Neutrophil (primary cell): ENCODE results near the gene OR51T1.

ENCODE experiments used
- H3K27ac ChIP-seq: fragments of 200-600 bp; sonication (generic); 2 replicates; pipeline ENCODE4 v1.5.1; 2016; ENCODE audit warnings: mild to moderate bottlenecking, moderate library complexity
- H3K27me3 ChIP-seq: fragments of 200-600 bp; sonication (generic); 2 replicates; pipeline ENCODE4 v1.6.0; 2016; ENCODE audit warnings: mild to moderate bottlenecking
- H3K36me3 ChIP-seq: fragments of 200-600 bp; sonication (generic); 2 replicates; pipeline ENCODE4 v1.5.1; 2017
- H3K4me1 ChIP-seq, 2 experiments: fragments of 200-600 bp in 1 of 2; sonication (generic) in 1 of 2; 1 replicate in 1 of 2; 2 replicates in 1 of 2; pipeline versions ENCODE4 v1.5.1 to v1.6.1; 2013 to 2016; ENCODE audit warnings: low read depth in 1 of 2, low read length in 1 of 2, mild to moderate bottlenecking in 1 of 2, moderate library complexity in 1 of 2; ENCODE audit not compliant: control insufficient read depth in 1 of 2, insufficient read depth in 1 of 2
- H3K4me3 ChIP-seq, 2 experiments: fragments of 200-600 bp in 1 of 2; sonication (generic) in 1 of 2; 1 replicate in 1 of 2; 2 replicates in 1 of 2; pipeline ENCODE4 v1.5.1; 2013 to 2016; ENCODE audit warnings: low read depth in 1 of 2, low read length in 1 of 2, mild to moderate bottlenecking in 1 of 2, moderate library complexity in 1 of 2
- H3K9me3 ChIP-seq: fragments of 200-600 bp; sonication (generic); 2 replicates; pipeline ENCODE4 v1.5.1; 2016
- TF ChIP-seq, protein P1 (sequence below): fragments of 200-600 bp; sonication (generic); IDR thresholded peaks from 2 replicates; pipeline ENCODE4 v1.5.1; 2016; ENCODE audit warnings: antibody characterized with exemption

The OR51T1 gene

DNA sequence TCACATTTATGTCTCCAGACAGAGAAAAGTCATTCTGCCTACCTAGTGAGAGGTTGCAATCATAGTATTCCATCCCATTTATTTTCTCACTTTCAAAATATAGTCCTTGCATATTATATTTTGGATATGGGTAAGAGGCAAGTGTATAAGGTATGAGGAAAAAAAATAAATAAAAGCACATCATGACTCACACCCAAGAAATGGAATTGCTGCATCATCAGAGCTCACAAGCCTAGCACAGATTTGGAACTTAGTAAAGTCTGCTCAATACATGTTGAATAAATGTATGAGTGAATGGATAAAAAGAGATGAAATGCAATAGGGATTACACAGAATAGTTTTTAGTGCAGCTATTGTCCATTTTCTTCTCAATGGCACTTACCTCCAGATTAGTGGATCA, 44.9 kb downstream of the OR51T1 start:
- Histone ChIP-seq H3K4me1 (no peaks in the 10 kb centered on the region), H3K36me3 (no peaks in the 10 kb centered on the region), H3K9me3 (no peaks in the 10 kb centered on the region), H3K27me3 (no peaks in the 10 kb centered on the region), H3K4me3 (no peak overlapping the region), H3K27ac (no peak overlapping the region)
- TF ChIP-seq, protein P1, sequence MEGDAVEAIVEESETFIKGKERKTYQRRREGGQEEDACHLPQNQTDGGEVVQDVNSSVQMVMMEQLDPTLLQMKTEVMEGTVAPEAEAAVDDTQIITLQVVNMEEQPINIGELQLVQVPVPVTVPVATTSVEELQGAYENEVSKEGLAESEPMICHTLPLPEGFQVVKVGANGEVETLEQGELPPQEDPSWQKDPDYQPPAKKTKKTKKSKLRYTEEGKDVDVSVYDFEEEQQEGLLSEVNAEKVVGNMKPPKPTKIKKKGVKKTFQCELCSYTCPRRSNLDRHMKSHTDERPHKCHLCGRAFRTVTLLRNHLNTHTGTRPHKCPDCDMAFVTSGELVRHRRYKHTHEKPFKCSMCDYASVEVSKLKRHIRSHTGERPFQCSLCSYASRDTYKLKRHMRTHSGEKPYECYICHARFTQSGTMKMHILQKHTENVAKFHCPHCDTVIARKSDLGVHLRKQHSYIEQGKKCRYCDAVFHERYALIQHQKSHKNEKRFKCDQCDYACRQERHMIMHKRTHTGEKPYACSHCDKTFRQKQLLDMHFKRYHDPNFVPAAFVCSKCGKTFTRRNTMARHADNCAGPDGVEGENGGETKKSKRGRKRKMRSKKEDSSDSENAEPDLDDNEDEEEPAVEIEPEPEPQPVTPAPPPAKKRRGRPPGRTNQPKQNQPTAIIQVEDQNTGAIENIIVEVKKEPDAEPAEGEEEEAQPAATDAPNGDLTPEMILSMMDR = no peak
